Endometrial microvascular endothelial cells (primary cell): ENCODE measurements around the gene ITPRID1. TPM values are rescaled to one million over a fixed set of nuclear protein-coding genes. Genes with fewer than 3 reads are reported as not detected.

ENCODE experiments used
- in situ Hi-C: cut with HindIII; loops from 2 replicates; pipeline ENCODE4 v1.10.0; 2017; ENCODE audit warnings: low sequenced_read_pairs, low pct_unique_long_range_greater_than_20kb; ENCODE audit errors: inconsistent ontology term
- total RNA-seq: library from RNA; depleted of rRNA; stranded (reverse); fragments of >200 nt; gene quantifications from one replicate; pipeline ENCODE4 v1.2.3, GENCODE V29; 2015; ENCODE audit errors: inconsistent ontology term

ITPRID1 gene
- total RNA-seq, 1 donor from 2014 or later, result not detected

DNA sequence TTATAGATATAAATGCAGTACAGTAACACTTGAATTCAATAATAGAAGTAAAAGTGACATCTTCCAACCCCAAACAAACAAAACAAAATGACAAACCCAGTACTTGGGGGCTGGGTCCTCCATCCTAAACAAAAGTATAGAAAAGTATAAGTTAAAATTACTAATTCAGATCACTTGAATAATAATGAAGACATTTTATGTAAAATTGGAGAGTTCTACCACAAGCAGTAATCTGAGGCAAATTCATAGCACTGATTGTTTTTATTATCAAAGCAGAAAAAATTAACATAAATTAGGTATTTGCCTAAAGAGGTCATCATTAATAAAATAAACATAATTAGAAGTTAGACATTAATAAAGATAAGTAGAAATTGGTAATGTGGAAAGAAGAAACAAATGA, 81.5 kb downstream of the ITPRID1 start:
- in situ Hi-C loops, result no loop called here

GRCh38 chr7:31602041-31602625, 88.2 kb downstream of the ITPRID1 start:
- in situ Hi-C loops, result no loop called here

GRCh38 chr7:31603046-31603445, 89.2 kb downstream of the ITPRID1 start:
- in situ Hi-C loops, result no loop called here

DNA sequence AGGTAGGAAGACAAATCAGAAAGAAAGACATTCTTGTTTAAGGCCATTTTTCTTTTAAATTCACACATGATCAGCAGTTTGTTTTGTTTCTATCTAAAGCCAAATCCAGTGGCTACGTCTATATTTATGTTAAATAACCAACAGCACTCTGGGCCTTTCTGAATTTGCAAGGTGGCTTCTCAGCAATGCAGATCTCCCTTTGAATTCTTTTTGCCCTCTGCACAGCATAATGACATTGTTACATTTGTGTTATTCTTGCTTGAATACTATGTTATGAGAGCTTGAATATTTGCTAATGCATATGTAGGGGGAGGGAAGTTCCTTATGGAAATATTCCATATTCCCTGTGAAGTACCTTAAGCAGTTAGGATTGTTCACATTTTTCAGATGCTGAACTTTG, 99.7 kb downstream of the ITPRID1 start:
- in situ Hi-C loops, result no loop called here

GRCh38 chr7:31633467-31633866, 119.6 kb downstream of the ITPRID1 start:
- in situ Hi-C loops, result no loop called here

DNA sequence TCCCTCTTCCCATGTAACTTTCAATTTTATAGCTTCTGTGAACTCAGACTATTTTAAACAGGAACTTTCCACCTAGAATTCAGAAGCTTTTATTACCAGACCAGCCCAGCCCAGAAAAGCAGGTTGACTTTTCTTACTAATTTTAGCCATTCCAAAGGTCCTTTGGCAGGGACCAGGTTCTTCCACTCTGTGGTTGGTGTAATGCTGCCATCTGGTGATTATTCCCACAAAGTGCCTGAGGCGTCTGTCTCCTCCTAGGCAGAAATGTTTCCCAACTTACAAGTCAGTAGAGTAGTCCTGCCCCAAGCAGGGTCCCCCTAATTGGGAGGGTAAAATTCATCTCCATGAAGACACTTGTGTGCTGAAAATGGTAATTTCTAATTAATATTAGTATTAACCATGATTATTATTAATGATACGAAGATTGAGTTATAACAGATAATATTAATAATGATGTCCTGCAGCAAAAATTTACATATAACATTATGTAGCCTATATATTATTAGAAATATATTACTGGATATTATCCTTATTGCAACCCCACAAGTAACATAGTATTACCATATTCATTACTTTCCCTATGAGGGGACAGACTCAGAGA, 120.1 kb downstream of the ITPRID1 start:
- in situ Hi-C loops, result no loop called here

DNA sequence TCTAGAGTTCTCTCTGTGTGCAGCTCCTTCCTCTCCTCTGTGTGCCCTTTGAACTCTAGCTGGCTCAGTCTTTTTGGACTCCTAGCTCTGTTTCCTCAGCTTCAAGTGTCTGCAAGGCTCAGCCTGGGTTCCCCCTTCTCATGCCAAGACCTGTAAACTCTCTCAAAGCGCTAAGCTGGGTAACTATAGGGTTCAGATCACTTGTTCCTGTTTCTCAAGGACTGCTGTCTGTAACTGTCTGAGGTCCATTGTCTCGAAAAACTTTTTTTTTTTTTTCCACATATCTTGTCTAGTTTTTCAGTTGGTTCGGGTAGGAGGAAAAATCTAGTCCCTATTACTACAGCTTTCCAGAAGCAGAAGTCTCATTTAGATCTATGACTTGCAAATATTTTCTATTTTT, 126.5 kb downstream of the ITPRID1 start:
- in situ Hi-C loops, result no loop called here

DNA sequence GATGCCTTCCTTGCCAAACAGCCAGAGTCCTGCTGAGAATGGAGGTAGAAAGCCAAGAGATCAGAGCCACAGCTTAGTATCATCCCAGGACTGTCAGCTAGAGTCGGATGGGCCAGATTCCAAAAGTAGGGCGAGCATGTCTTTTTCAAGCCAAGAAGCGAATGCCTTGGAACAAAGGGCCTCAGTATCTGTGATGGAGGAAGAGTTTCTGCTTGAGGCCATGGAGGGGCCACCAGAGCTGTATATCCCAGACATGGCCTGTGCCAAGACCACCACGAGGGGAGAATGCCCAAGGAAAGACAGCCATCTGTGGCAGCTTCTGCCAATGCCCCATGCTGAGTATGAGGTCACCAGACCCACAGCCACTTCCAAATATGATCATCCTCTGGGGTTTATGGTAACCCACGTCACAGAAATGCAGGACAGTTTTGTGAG, 128.8 kb downstream of the ITPRID1 start:
- in situ Hi-C loops, result no loop called here

DNA sequence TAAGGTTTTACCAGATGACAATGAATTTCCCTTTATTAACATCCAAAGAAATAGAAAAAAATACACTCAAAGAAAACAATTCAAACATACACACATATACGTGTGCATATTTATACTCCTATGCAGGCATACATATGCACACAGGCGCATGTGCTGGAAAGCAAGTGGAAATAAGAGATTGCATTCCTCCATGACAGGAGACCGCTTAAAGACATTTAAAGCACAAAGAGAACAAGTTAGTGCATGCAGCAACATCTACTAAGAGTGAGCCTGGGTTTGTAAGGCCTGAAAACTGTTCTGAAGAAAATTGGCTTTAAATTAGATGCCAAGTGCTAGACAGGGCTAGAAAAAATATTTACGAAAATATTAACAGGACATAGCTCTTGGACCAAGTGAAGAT, 133.1 kb downstream of the ITPRID1 start:
- in situ Hi-C loops, result no loop called here

DNA sequence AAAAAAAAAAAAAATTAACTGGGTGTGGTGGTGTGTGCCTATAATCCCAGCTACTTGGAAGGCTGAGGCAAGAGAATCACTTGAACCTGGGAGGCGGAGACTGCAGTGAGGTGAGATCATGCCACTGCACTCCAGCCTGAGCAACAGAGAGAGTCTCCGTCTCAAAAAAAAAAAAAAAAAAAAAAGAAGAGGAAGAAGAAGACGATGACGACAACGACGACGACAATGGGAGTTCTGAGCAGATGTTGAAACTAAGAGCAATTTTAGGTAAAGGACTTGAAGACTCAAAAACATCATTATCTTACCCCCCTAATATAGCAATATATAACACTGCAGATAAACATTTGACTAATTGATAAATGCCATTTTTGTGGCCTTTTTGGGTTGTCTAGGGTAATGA, 133.6 kb downstream of the ITPRID1 start:
- in situ Hi-C loops, result no loop called here

DNA sequence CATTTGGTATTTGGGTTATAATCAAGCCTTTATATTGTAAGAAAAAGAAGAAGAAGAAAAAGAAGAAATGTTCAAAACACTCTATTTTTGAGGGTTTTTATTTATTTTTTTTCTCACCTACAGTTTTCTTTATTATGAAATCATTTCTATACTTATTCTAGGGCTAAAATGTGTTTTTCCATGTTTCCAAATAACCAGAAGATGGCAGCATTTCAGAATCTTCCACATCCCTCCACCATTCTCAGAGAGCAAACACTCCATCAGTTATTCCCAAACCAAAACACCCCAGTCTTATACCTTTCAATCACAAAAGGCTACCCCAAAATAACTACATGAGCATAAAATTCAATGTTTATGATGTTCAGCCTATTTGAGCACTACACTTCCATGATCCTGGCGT, 134.4 kb downstream of the ITPRID1 start:
- in situ Hi-C loops, result no loop called here

DNA sequence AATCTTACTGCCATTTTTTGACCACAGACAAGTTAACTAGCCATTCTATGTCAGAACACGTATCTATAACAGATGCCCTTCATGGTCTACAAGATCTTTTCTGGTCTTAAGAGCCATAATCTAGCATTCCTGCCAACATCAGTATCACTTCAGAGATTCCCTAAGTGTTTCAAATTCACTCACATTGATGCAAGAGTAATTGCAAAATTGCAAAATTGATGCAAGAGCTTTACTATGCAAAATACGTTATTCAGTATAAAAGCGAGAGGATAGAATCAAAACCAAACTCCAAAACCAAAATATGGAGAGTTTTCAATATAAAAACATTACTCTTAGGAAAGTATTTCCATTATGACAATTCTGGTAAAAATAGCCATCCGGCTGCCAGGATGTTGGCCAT, 135.0 kb downstream of the ITPRID1 start:
- in situ Hi-C loops, result no loop called here

GRCh38 chr7:31651234-31652062, 137.6 kb downstream of the ITPRID1 start:
- in situ Hi-C loops, result no loop called here

DNA sequence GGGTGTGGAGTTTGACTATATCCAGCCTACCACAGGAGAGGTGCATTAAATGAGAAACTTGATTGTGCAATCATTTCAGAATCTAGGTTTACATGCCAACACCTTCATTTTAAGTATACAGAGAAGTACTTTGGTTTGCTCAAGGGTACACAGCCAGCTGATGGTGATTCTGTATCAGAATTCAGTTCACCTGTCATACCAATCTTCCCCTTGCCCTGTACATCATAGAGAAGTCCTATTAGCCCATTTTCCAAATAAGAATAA, 138.1 kb downstream of the ITPRID1 start:
- in situ Hi-C loops, result no loop called here

DNA sequence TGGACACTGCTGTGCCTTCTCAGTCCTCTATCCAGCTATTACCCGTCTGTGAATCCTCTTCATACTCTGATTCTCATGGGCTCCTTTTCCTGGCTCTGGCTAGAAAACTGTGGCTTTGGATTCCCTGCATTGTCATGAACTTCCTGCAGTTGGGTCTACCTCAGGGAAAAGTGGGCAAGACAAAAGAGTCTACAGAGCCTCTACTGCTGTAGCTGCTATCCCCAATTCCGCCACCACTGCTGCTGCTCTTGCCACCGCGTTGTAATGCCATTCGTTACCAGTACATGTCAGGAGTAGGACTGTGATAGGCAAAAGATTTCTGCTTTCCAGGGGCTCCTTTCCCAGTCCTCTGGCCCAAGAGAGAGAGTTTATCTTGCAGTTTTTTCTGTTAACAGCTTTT, 149.2 kb downstream of the ITPRID1 start:
- in situ Hi-C loops, result no loop called here

GRCh38 chr7:31664890-31665289, 151.0 kb downstream of the ITPRID1 start:
- in situ Hi-C loops, result no loop called here

DNA sequence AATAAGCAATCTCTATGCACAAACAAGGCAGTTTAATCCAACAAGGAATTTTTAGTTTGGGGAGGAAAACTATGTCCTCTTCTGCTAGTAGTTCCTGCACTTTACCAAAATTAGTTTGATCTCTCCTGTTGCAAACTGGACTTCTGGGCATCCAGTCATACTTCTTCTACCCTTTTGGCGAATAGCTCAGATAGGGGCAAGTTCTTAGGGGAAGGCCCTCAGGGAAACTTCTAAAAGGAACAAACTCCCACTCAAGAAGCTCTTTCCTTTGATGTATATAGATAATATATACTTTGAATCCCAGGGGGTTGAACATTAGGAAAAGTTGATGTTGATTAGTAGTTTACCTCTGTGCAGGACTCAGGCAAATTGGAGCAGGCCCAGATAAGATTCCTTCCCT, 151.7 kb downstream of the ITPRID1 start:
- in situ Hi-C loops, result no loop called here

- in situ Hi-C loops, result no loop called here
These were observed 155.6 kb downstream of the ITPRID1 start for GRCh38 chr7:31669461-31669860.

DNA sequence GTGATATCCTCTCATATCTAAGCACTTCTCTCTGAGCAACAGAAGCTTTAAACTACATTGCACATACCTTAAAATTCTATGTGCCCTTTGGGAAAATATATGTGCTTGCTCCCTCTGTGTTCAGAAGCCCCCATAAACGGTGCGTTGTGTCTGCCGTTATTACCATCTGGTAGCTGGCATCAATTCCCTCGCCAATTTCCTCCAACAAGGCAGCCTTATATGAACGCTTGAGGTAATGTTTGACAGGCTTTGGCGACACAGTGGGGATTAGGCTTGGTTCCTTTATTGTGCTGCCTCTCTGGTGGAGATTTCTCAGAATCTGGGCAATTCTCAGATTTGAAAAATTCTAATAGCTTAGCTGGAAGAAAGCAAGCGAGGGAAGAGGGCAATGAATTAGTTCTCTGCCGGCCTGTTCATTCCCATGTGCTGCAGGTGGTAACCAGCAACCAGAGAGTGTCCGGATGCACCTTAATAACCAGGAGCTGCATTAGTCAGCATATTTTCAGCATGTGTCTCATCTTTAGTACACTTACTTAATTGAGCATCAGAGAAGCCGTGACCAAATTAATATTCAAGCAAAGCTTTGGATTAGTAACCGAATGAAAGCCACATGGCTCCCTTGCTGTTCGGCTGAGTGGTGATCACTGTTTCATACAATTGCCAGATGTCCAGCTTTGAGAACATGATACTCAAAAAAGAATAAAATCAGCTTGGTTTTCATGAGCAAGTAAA, 165.8 kb downstream of the ITPRID1 start:
- in situ Hi-C loops, result no loop called here
